GM19099 (cell line): Measurements from ENCODE around the gene CLASP1.

Source experiments
- POLR2A ChIP-seq: IDR thresholded peaks from 3 replicates; pipeline ENCODE4 v1.6.1; 2011; ENCODE audit warnings: low read depth; ENCODE audit not compliant: insufficient read length; ENCODE audit errors: extremely low read depth

CLASP1 gene

DNA sequence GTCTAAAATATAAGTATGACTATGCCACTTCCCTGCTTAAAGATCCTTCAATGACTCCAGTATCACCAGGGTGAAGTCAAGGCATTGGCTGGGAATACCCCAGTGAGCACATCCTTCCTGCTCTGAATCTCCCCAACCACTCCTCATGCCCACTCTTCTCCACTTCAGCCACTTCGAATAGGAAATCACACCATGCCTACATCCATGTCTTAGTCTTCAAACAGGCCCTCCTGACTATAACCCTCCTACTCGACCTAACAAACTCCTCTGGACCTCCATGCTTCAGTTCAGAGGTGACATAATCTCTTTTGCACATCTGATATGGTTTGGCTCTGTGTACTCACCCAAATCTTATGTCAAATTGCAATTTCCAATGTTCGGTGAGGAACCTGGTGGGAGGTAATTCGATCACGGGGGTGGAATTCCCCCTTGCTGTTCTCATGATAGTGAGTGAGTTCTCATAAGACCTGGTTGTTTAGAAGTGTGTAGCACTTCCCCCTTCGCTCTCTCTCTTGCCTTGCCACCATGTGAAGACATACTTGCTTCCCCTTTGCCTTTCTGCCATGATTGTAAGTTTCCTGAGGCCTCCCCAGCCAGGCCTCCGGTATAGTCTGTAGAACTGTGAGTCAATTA, 276.4 kb downstream of the CLASP1 start:
- no peak for TF ChIP-seq POLR2A

DNA sequence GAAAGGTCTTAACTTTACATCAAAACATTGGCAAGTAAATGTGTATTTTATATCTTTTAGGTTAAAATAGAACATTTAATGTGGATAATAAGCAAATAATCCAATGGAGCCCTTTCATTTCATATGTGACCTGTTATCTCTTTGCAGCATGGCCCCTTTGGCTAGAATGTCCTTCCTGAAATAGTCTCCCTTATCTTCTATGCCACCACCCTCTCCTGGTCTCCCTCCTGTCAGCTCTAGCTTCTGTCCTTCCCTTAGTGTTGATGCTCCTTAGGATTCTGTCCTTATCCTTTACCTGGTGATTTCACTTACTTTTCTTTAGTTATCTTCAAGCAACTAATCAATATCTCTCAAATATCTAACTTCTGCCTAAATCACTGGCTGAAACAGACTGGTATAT, 277.2 kb downstream of the CLASP1 start:
- TF ChIP-seq POLR2A: no peak

DNA sequence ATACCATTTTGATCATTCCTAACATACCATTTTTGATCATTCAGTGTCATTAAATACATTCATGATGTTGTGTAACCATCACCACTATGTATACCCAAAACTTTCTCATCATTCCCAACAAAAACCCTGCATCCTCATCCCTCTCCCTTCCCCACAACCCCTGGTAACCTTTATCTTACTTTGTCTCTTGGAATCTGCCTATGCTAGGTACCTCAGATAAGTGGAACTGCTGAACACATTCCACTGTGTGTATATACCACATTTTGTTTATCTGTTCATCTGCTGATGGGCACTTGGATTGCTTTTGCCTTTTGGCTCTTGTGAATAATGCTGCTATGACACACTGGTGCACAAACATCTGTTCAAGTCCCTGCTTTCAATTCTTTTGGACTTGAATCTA, 280.4 kb downstream of the CLASP1 start:
- no peak for TF ChIP-seq POLR2A

DNA sequence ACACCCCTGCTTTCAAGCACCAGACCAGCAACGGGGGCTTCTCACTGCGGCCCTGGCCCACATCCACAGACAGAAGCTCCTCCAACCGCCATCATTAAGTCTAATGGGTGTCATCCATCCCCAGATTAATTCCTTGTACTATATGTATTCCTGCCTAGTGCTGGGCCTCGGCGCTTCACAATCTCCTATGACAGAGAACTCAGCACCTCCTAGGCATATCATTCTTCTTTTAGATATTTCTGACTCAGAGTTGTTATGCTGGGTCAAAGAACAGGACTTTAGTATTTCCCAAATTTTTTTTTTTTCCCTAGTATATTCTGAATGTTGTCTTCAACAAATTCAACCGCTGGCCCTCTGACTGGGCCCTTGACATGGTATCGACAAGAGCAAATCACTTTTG, 281.1 kb downstream of the CLASP1 start:
- no peak for TF ChIP-seq POLR2A

DNA sequence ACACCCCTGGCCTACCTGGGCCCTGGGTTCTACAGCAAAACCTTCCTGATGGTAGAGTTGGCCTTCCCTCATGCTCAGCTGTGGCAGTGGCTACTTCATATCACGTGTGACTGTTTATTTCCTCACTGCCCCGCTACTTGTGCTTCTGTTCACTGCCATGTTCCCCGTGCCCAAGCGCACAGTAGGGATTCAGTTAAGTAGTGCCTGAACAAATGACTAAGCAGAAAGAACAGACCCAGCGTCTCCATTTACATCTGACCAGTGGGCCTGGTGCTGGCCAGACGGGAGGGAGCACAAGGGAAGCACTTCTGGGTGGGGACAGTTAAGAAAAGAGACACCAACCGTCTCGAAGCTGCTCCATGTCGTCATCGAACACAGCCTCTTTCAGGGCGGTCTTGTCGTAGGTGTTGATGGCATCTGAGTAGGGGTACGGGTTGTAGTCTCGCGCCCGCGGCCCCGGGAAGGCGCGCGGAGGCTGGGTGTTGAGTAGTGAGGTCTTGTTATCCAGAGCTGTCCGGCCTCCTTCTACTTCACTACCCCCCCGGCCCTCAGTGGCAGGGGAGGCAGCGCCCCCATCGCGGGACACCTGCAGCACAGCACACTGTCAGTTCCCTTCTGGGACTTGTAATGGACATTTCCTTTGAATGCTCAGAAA, 281.9 kb downstream of the CLASP1 start:
- no peak for TF ChIP-seq POLR2A

DNA sequence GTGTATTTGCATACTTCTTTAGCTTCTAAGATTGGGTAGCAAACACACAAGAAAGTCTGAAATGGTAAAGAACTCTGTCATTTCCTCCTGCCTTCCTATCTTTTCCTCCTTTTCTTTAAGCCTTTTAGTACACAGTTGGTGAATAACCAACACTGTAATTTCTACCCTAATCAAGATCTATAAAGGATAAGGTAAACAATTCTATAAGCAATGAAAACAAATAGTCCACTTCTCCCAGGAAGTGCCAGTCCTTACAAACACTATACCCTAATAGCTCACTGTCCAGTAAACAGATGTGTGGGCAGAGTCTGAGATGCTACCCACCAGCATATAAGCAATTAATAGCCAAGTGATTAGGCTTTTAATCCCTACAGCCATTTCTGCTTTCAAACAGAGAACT, 283.2 kb downstream of the CLASP1 start:
- TF ChIP-seq POLR2A: no peak

DNA sequence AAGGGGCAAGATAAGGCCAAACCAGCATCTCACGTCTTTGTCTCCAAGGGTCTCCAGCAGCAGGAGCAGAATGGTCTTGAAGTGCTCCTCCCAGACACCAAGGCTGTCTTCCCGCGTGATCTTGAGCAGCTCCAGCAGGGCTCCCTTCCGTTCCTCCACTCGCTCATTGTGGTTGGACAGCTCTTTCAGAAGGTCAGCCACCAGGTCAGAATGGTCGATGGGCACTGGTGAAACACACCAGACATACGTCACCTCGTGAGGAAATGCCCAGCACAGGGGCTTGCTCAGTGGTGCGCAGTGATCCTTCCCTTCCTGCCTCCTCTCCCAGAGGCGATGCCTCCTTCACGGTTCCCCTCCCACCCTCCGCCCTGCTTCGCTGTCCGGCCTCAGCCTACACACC, 284.2 kb downstream of the CLASP1 start:
- TF ChIP-seq POLR2A: no peak

DNA sequence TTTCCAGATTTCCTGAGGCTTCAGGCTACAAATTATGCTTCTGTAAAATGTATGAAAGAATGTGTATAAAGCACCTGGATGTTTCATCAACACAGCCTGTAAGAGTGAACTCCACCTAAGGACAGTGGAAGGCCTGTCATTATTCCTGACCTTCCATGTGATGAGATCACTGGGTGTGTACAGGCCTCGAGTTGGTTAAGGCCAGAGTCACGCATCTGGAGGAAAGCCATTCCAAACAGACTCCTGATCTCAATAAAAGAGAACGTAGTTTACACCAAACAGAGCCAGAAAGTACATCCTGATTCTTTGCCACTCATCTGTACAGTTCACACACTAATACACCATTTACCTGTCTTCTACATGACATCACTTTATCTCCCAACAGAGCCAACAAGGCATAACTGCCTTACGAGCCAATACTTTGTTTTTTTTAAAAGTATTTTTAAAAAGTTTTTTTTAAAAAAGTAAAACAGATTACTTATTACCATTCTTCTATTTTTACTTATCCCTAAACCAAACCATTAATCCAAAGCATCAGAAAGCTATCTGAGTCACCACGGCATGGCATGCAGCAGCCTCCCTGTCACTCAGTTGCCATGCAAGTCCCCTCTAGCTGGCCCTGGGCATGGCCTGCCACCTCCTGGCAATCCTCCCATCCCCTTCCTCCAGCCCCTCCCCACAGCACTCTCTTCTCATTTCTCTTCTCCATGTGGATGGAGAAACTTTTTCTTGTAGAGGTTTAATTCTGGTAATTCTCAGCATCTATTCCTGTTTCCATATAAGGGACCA, 285.4 kb downstream of the CLASP1 start:
- TF ChIP-seq POLR2A: no peak

DNA sequence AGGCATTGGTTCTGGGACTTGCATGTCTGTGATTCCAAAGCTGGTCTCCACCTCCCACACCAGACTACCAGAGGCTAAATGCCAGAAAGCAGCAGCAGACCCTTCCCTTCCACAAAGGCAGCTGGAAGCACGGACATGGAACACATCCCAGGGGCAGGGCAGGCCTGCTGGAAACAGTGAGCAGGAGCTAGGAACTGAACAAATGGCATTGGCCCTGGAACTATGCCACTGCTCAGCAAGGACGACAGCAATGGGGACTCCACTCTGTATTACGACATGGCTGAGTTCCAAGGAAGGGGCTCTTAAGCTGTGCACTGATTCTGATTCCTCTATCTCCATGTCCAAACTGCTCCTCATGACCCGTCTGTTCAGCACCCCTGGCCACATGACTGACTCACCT, 286.5 kb downstream of the CLASP1 start:
- no peak for TF ChIP-seq POLR2A

DNA sequence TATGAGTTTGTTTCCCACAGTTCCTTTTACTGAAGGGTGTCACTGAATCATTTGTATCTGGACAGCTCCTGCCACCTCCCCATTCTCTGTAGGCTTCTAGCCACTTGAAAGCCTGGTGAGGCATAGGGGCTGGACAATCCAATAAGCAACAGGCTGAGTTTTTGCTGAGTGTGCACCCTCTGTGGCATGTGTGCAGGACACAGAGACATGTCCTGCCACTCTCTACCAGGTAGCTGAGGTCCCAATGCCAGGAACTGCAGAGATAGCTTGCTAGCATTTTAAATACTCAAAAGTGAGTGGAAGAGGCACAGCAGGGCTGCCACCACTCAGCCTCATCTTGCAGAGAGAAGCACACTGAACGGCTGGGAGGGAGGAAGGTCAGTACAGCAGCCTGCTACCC, 287.0 kb downstream of the CLASP1 start:
- no peak for TF ChIP-seq POLR2A

DNA sequence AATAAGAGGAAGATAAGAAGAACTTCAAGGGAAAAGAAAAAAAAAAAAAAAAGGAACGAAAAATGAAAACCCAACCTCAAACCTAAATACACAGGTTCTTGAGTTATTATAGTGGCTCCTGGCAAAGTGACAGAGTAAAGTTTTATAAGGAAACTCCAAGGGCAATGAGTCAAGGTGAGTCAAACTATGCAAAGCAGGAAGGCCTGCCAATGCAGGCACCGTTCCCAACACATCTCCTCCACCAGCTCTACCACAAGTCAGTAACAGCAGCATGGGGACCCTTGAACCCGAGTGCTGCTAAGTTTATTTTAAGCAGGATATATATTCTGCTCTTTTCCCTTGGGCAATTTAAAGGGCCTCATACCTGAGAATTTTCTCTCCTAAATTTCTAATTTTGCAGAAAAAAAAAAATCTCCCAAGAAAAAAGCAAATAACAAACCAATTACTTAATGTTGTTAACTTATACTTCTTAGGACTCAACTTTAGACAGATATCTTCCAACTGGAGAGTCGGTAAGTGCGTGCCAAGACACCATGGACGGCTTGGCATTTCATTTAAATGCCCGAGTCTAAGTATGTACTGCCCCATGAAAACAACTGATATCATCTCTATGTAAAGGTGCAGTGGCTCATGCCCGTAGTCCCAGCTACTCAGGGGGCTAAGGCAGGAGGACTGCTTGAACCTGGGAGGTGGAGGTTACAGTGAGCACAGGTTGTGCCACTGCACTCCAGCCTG, 288.5 kb downstream of the CLASP1 start:
- no peak for TF ChIP-seq POLR2A

DNA sequence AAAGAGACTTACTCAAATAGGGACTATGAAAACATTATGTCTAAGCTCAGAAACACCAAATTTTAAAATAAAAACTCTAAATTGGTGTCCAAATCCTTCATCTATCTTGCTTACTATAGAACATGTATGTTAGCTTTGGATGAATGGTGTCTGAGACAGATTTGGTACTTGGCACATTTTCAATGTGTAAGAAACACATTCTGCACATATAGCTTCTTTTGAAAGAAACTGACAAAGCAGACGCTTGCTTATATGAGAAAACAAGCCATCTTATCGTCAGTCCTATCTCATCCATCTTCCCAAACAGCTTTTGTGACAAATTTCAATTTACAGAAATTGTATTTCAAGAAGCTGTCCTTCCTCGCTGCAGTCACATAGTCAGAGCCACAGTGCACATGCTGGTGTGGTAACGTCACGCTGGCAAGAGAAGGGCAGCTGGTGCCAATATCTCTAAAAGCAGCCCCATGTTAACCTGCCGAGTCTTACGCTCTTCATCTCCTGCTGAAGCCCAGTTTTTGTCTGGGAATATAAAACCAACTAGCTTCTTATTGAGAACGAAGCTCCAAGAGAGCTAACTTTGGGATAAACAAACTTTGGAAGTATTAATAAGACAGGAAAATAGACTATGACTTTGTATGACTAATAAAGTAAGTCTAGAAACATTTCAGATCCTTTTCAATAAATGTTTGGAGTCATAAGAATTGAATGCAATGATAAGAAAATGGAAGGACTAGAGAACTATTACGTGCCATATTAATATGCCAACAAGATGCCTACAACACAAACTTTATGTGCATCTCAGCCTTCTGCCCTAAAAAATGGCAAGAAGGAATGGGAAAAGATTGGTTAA, 289.3 kb downstream of the CLASP1 start:
- TF ChIP-seq POLR2A: no peak

DNA sequence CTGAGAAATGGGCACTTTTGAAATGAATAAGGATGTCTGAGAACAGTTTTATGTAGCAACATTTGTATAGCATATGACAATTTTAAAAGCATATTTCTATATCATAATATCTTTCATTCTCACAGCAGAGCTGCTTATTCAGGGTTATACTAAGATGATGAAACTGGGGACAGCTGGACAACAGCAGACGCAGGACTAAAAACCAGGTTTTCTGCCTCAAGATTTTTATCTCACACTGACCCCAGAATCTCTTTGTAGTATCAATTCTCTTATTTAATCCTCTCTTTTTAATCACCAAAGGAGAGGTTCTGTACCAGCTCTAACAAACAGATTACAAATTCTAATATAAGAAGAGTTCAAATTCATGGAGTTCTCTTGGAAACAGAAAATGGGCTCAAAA, 290.1 kb downstream of the CLASP1 start:
- TF ChIP-seq POLR2A: no peak

DNA sequence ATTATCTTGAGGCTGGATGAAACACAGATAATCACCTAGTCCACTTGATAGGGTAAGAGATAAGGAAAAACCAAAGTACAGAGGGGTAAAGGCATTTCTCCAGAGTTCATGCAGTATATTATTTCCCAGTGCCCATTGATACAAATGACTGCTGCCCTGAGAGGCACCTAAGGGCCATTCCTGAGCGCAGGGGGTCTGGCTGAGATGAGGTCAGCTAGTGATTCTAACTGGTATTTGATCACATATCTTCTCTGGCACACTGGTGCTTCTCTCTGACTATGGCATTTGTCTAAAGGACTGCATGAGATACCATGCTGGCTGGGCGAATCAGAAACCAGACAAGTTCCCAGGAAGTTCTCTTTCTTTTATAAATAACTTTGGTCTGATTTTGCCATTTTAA, 291.0 kb downstream of the CLASP1 start:
- no peak for TF ChIP-seq POLR2A
